ENCODE data around the gene RNASE7.
"Not testable (repeated sequence)": the region's sequence is repeated elsewhere in the genome, so short reads cannot be mapped to it uniquely, and the experiment has no call there.

RNASE7 gene

DNA sequence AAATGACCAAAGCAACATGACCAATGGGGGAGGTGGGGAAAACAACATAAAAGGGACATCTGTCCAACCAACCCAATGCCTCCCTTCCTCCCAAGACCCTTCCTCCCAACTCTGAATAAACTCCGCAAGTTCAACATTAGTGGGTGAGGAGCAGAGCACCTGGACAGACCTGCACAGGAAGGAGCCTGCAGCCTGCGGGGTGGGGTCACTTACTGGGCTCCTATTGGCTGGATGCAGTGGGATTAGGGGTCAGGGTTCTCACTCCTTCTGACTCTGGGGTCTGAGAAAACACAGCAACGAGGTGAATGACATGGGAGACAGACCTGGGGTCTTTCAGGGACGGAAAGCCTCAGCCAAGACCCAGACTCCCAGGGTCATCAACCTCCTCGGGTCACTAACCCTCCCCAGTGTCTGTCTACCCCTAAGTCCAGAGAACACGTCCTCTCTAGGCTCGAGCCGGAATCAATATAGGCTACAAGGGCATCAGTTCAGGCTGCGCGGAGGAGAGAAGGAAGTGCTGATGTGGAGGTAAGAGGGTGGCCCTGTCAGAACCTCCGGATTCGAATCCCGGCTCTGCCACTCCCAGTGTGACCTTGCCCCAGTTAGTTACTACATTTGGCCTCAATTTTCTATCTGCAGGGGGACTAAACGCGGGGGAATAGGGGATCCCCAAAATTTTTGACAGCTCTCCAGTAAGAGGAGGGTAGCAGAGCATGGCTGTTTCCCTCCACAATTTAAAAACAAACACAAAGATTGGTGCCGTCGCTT is 18.2 kb upstream of the RNASE7 start:
- DNase-seq: no peak

DNA sequence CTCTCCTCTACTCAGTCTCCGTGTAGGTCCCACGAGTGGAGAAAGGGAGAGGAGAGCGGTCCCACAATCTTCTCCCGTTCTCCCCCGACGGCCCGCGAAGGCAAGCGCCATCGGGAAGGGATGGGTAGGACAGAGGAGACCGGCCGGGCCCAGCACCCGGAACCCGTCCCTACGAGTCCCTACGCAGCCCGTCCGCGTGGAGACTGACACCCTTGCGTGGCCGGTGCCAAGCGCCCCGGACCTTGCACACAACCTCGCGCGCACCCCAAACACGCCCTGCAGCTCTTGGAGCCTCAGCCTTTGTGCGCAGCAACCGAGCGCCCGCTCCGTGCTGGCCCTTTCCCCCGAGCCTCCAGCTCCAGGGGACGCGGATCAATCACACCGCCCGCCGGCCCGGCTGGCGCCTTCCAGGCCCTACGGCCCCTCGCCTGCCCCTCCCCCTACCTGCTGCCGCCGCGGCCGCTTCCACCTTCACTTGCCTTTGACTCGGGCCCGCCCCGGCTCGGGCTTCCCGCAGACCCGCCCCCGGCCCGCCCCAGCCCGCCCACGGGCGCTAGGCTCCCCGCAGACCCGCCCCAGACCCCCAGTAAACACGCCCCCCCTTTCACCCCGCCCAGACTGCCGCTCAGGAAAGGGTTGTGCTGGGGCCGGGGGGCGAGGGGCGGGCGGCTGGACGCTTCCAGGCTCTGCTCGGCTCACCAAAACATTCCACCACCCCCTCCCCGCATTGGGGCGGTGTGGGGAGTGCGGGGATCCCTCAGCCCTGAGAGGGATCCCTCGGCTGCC is 17.4 kb upstream of the RNASE7 start, which contains the start of gene NDRG2:
Gene NDRG2 (minus strand): TSS at position 477 of the 786 bp plus-strand sequence. CDS start 1,746 bp downstream, outside the sequence.
- peak in 1 of 2 experiments; percentile 18 for DNase-seq

DNA sequence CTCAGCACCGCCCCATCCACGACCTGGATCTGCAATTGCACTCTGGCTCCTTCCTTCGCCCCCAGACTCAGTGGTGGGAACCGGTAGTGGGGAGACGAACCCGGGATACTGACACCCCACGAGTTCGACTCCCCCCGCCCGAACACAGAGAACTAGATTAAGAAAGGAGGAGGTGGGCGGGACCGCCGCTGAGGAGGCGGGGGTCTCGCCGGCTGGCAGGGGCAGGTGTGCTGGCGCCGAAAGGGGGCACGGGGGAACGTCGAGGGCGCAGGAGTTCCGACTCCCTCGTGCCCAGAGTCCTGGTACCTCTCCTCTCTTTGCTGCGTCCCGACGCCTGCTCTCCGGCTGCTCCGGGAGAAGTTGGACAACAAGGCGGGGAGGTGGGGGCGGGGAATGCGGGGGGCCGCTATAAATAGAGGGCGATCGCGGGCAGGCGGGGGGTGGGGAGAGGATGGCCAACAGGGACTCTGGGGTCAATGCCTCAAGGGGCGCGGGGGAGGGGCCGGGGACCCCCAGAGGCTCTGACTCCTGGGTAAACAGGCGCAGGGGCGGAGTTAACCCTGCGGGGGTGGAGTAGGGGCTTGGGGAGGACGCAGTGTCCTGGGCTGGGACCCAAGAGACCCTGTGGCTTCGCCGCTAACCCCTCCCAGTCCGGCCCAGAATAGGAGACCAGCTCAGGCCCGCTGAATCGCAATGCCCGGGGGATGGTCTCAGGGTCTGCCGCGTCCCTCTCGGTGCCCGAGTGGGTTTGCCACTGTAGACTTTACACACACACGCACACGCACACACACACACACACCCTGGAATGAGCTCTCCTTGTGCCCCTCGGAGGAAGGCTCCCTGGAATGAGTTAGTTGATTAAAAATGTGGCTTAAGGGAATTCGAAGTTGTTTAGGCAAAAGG is 16.5 kb upstream of the RNASE7 start:
- DNase-seq: no peak

DNA sequence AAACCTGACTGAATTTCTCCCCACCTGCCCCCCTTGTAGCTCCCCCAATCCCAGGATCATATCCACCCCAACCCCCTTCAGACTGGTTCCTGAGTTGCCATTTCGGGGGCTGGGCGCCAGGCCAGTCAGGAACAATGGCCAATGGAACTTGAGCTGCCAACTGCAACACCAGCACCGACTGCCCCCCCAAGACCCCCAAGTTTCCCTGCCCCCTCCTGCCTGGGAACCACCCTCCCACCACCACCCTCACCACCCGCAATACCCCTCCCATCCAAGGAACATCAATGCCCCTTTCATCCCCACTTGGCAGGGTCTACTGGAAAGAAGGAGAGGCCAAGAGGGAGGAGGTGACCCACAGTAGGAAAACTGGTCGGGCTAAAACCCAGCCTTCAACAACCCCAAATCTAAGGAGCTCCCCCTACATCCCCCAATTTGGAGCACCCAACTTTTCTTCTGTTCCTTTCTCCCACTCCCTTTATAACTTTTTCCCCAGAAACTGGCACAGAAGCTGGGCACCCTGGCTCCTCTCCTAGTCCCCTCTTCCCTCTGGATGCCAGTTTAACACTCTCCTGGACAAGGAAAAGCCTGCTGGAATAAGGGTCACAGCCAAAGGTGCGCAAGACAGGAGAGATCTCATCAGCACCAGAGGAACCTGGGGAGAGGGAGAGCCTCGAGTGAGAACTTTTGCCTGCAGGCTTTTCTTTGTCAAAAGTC is 15.7 kb upstream of the RNASE7 start:
- no peak for DNase-seq

DNA sequence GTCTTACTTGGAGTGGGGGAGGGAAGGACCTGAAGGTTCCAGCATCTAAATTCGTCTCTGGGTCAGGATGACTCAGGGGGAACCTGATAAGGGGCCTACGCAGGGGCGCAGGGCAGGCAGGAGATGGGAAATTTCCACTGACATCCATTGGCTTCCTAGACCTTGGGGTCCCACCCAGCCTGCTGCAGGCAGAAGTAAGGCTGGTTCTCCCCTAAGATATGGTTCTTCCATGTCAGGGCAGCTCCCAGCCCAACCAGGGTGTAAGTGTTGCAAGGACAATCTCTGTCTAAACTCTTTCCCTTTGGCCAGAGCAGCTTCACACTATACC is 15.2 kb upstream of the RNASE7 start:
- DNase-seq: no peak

DNA sequence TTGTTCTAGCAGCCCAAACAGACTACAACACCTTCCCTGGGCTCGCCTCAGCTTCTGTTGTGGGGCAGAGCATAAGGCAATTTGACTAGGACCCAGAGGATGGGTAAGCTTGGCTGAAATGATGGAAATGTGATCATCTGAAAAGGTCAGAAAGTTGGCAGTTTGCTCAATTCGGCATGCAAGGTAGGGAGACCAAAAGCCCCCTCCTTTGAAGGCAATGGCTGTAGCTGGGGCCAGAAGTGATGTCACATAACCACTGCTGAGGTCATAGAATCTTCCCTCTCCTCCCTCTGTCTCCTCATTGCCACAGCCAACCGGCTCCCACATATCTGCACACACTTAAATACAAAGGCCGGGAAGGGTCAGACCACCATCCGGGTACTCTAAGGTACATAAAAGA is 12.2 kb upstream of the RNASE7 start, which contains the start of gene TPPP2:
Gene TPPP2 (plus strand): TSS at position 301 of the 400 bp plus-strand sequence. CDS start 365 bp downstream, outside the sequence.
- DNase-seq: no peak

DNA sequence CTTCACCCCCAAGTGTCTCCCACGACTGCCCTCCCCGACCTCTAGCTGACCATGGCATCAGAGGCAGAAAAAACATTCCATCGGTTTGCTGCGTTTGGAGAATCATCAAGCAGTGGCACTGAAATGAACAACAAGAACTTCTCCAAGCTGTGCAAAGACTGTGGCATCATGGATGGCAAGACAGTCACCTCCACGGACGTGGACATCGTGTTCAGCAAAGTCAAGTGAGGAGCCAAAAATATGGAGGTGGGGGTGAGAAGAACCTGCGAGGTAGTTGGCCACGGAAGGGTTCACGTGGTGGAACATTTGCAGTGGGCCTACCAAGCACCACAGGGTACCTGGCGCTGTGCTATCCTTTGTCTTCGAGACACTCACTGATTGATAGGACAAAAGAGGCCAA is 11.6 kb upstream of the RNASE7 start:
- DNase-seq: no peak

DNA sequence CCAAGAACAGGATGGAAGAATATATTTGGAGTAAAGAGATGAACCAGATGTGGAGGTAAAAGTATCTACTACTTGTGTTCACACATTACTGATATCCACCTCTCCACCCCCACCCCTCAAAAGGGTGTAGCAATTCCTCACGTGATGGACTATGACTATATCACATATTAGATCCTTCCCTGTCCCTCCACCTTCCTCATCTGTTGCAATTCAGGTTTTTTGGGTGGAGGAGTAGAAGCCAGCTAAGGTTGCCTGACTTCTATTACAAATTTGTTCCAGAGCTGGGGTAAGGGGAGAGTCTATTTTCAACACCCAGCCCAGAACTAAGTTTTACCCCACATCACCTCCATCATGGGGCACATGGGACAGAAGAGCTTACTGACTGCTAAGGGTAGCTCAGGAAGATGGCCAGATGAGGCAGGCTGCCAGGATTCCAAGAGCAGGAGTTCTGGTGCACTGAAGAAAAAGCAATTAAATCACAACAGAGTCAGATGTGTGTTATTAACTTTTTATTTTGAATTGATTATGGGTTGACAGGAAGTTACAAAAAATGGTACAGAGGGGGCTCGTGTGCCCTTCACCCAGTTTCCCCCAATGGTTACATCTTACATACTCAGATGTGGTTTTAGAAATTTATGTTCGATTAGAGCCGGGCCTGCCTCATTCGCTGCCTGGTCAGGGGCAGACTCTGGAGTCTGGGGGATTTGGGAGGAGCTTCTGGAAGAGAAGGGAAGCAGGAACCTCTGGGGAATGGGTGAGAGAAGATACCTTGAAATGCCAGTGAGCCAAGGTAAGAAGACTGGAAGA is 9.6 kb upstream of the RNASE7 start:
- no peak for DNase-seq

DNA sequence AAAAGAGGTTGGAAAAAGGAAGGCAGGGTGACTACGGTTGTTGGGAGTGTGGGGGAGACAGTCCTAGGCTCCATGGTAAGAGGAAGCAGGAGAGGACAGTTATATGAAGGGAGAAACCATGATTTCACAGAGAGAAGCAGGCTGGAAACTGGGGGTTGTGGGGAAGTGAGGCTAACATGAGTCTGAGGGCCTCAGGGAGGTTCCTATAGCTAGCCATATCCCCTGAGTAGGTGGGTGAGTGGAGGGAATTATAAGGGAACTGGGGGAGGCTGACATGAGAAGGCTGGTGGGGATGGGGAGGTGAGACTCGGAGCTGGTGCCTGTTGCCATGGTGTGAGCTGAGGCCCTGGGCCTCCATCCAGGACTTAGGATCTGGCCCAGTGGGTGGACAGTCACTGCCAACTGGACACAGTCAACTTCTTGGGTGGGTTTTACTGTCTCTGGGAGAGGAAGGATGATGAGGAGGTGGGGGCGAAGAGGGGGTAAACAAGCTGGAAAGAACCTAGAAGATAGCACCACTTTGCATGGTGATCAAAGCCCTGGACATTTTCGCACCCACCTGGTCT is 8.9 kb upstream of the RNASE7 start:
- no peak for DNase-seq

DNA sequence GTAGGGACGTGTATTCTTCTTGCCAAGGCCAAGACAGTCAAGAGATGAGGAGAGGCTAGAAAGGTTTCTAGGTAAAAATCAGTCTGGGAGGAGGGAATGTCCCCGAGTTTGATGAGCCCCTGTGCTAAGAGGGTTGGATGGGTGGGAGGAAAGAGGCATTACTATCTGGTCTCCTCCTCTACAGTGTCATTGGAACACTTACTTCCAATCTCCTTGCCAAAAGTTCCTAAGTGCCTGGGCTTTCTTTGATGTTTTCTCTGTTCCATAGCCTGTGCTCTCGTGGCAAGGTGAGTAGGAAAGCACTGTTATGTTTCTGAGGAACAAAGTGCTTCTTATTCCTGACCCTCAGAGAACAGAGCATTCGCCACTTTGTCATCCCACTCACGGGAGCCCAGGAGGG is 7.5 kb upstream of the RNASE7 start, which contains the start of gene RNASE13:
Gene RNASE13 (minus strand): TSS at position 101 of the 400 bp plus-strand sequence. CDS start 519 bp downstream, outside the sequence.
- DNase-seq: no peak

DNA sequence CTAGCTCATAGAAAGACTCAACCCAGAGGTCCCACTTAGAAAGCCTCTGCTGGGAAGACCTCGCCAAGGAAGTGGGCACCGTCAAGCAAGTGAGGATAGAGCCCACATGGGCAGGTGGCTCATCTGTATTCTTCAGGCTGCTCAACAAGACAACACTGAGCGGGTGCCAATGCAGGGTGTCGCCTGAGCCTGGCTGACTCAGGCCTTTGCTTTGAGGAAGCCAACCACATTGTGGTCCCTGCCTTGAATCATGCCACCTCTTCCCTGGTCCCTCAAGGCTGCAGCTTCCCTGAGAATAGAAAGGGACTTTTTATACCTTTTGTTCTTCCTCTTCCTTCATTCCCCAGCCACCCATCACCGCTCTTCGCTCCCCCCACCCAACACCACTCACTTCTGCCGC is 5.4 kb upstream of the RNASE7 start:
- no peak for DNase-seq

DNA sequence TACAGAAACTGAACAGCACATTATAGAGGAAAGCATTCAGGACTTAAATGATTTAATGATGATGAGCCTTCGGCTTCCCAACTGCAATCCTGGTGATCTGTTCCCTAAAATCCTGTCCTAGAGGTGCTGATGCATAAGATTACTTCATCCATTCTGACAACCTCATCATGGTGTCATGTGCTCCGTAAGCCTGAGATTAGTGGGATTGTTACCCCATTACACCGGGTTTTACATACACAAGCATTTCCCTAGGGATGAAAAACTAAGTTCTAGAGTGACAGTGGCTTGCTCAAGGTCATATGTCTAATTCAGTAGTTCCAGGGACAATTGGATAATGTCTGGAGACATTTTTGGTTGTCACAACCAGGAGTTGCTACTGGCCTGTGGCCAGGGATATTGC is 5.0 kb upstream of the RNASE7 start:
- DNase-seq: no peak

DNA sequence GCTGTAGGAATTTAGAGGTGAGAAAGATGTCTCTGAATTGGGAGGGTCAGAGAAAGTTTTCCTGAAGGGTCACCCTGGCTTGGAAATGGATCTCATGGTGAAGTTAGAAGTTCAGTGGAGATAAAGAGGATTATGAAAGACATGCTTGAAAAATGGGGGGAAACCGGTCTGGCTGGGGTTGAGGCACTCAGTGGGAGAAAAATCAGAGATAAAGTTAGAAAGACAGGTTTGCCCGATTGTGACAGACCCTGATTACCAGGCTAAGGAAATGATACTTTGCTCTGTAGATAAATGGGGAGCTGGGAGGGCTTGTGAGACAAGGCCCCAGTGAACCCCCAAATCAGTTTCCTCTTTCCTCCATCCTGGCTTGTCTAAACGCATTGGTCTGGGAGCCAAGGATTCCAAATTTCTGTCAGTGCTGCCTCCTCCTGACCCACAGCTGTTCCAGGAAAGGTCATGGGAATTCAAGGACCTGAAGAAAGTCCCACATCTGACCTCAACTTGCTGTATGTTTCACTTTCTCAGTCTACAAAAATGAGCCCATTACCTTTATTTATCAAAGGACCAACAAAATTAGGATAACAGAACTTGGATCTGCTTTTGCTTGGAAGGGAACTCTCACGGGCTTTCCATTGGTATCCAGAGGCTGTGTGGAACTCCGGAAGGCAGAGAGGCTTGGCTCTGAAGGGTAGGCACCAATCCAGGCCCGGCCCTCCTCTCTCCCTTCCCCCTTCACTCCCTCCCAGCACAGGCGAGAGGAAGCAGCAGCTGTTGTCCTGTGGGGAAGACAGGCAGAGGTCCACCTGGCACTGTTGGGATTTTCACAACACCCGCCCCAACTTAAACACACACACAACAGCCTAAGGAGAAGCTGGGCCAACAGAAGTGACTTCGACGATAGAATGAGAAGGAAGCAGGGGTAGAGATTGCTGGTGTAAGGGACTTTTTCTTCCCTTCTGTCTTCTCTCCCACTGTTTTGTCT is 3.4 kb upstream of the RNASE7 start:
- peak; percentile 48 to 75 for DNase-seq

DNA sequence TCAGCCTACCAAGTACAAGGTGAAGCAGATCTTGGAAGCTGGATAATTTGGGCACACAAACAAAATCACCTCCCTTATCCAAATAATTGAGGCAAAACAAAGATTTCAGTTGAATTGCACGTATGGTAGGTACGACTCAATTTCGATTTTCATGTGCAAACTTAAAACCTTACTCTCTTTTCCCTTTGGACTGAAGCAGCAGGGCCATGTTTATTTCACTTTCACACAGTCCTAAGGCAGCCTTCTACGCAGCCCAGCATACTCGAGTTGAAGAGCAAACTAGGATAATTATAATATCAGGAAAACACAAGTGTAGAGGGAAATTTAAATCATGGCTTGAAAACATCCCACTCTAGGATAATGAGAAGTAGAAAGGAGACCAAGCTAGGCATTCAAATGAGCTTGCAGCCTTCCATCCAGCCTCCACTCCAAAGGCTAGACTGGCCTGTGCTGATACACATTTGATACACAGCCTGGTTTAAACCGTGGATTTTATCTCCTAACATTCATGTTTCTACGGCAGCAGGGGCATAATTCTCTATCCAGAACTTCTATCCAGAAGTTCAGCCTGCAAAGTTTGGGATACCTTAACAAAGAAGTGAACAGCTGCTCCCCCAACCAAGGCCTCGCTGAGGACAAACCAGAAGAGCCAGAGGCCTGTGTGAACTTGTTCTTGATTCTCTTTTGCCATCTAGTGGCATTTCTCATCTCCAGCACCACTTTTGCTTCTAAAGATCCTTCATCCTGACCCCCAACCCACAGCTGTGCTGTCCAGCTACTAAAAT is 2.4 kb upstream of the RNASE7 start:
- peak; percentile 19 to 66 for DNase-seq

DNA sequence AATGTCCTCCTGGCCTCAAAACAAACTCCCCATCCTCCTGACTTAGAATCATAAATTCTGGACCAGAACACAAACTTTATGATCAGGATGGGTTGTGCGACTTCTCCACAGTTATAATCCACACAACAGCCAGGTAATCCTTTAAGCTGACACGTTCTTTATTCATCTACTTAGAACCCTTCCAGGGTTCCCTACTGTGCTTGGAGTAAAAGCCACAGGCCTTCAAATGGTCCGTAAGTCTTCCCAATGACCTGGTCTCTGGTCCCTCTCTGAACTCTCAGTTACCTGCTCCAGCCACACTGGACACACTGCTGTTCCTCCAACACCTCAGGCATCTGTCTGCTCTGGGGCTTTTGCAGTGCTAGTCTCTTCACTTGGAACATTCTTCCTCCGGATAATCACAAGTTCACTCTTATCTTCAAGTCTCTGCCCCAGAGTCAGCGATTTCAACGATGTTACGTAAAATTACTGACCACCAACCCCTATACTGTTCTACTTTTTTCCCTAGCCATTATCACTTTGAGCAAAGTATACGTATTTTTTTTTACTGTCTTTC is 1.7 kb upstream of the RNASE7 start:
- no peak for DNase-seq

DNA sequence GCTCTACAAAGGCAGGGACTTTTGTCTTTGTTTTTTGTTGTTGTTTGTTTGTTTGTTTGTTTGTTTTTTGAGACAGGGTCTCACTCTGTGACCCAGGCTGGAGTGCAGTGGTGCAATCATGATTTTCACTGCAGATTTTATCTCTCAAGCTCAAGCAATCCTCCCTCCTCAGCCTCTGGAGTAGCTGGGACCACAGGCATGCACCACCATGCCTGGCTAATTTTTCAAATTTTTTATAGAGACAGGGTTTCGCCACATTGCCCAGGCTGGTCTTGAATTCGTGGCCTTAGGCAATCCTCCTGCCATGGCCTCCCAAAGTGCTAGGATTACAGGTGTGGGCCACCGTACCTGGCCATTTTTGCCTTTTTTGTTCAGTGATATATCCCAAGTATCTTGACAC is 1.2 kb upstream of the RNASE7 start:
- not testable (repeated sequence) for DNase-seq

DNA sequence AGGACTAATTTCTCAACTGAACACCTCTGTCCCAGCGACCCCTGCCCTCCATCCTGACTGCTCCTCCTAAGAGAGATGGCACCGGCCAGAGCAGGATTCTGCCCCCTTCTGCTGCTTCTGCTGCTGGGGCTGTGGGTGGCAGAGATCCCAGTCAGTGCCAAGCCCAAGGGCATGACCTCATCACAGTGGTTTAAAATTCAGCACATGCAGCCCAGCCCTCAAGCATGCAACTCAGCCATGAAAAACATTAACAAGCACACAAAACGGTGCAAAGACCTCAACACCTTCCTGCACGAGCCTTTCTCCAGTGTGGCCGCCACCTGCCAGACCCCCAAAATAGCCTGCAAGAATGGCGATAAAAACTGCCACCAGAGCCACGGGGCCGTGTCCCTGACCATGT is 756 bp downstream of the RNASE7 start:
- DNase-seq: no peak

DNA sequence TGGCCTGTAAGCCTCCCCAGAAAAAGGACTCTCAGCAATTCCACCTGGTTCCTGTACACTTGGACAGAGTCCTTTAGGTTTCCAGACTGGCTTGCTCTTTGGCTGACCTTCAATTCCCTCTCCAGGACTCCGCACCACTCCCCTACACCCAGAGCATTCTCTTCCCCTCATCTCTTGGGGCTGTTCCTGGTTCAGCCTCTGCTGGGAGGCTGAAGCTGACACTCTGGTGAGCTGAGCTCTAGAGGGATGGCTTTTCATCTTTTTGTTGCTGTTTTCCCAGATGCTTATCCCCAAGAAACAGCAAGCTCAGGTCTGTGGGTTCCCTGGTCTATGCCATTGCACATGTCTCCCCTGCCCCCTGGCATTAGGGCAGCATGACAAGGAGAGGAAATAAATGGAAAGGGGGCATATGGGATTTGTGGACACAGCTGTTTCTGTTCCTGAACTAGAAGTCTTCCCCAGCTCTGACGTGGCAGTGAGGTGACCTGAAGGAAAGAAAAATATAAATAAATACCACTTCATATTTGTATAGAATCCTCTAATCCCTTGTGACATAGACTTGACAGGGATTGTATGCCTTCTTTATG is 1.3 kb downstream of the RNASE7 start:
- DNase-seq: no peak

Measured in NCI-H446 (cell line).